Body of pancreas (tissue), 4 donors: Measurements from ENCODE around the gene OST4.

Experiments
- CTCF ChIP-seq, 7 experiments: fragments of 450-650 bp in 4 of 7; fragments of 200-600 bp in 3 of 7; sonication (generic) in 3 of 7; IDR thresholded peaks; one replicate each; pipeline ENCODE4 v1.5.1; 2016 to 2019; ENCODE audit warnings: antibody characterized with exemption in 7 of 7
- POLR2A ChIP-seq, 3 donors: fragments of 450-650 bp; IDR thresholded peaks; one replicate each; pipeline ENCODE4 v1.6.1; 2016; ENCODE audit warnings: antibody characterized with exemption in 3 of 3, mild to moderate bottlenecking in 2 of 3

GRCh38 chr2:27032495-27033252, 38.8 kb downstream of the OST4 start, which contains the start of gene TMEM214:
- TF ChIP-seq CTCF (IDR thresholded peaks at IDR 0.05): peak in 3 of 7 experiments; percentile 12 to 26 (median 25)
- TF ChIP-seq POLR2A (IDR thresholded peaks at IDR 0.05): peak; percentile 80 to 83 (median 82)
